PC-3 (cell line): ENCODE data around the gene RPL10A. TPM values are rescaled to one million over a fixed set of nuclear protein-coding genes. Genes with fewer than 3 reads are reported as not detected.

ENCODE experiments used
- ATAC-seq: fragments of 200-7000 bp; cut with Tn5 transposase; 2 replicates; pipeline ENCODE4 v1.9.1; 2020; ENCODE audit warnings: mild to moderate bottlenecking, moderate library complexity
- BruUV-seq: library from RNA; stranded (reverse); fragments of 400-500 nt; replicated peaks from 2 replicates; lab custom pipeline; 2021; lab: Mats Ljungman, UMichigan
- CTCF ChIA-PET: fragments of 300-600 bp; sonication (Branson Sonifier 250); formaldehyde crosslinking; loops from one replicate; lab custom pipeline; 2022; ENCODE audit warnings: antibody characterized with exemption; lab: Charles Lee
- POLR2A ChIA-PET: fragments of 300-600 bp; sonication (Branson Sonifier 250); formaldehyde crosslinking; loops from one replicate; lab custom pipeline; 2022; ENCODE audit warnings: antibody characterized with exemption; ENCODE audit not compliant: unreplicated experiment; lab: Charles Lee
- DNase-seq: peaks from one replicate; pipeline ENCODE4 v3.0.0-alpha.2; 2015
- H2AFZ ChIP-seq: fragments of 300-600 bp; sonication (generic); 2 replicates; pipeline ENCODE4 v1.6.0; 2016; ENCODE audit warnings: antibody characterized with exemption, low read length
- H3F3A ChIP-seq: fragments of 300-600 bp; sonication (generic); one replicate; pipeline ENCODE4 v1.6.0; 2017; ENCODE audit warnings: antibody characterized with exemption, low read length, control low read depth, mild to moderate bottlenecking; ENCODE audit not compliant: unreplicated experiment
- H3K27ac ChIP-seq: fragments of 300-600 bp; sonication (generic); 2 replicates; pipeline ENCODE4 v1.5.1; 2016; ENCODE audit warnings: mild to moderate bottlenecking, low read length
- H3K27me3 ChIP-seq: fragments of 300-600 bp; sonication (generic); 2 replicates; pipeline ENCODE4 v1.6.1; 2016; ENCODE audit warnings: low read length, mixed read lengths
- H3K36me3 ChIP-seq: fragments of 300-600 bp; sonication (generic); 2 replicates; pipeline ENCODE4 v1.6.1; 2016; ENCODE audit warnings: low read depth, mixed run types, low read length, mixed read lengths
- H3K4me1 ChIP-seq: fragments of 300-600 bp; sonication (generic); 2 replicates; pipeline ENCODE4 v1.5.1; 2016; ENCODE audit warnings: low read length; ENCODE audit not compliant: insufficient read depth
- H3K4me2 ChIP-seq: fragments of 300-600 bp; sonication (generic); 2 replicates; pipeline ENCODE4 v1.6.0; 2016; ENCODE audit warnings: low read length
- H3K4me3 ChIP-seq: fragments of 300-600 bp; sonication (generic); 2 replicates; pipeline ENCODE4 v1.5.1; 2016; ENCODE audit warnings: mild to moderate bottlenecking, low read length, mixed read lengths
- H3K79me2 ChIP-seq: fragments of 300-600 bp; sonication (generic); 2 replicates; pipeline ENCODE4 v1.6.1; 2017; ENCODE audit warnings: low read length, mixed read lengths
- H3K9ac ChIP-seq: fragments of 300-600 bp; sonication (generic); 2 replicates; pipeline ENCODE4 v1.6.0; 2016; ENCODE audit warnings: mild to moderate bottlenecking, low read length
- H3K9me2 ChIP-seq: fragments of 300-600 bp; sonication (generic); replicated peaks from 2 replicates; pipeline ENCODE4 v1.6.1; 2016; ENCODE audit warnings: mixed run types, low read length, mixed read lengths
- H3K9me3 ChIP-seq: fragments of 300-600 bp; sonication (generic); 2 replicates; pipeline ENCODE4 v1.6.1; 2016; ENCODE audit warnings: low read length, mixed read lengths
- H4K20me1 ChIP-seq: fragments of 300-600 bp; sonication (generic); 2 replicates; pipeline ENCODE4 v1.6.1; 2016; ENCODE audit warnings: low read length, mixed read lengths
- EZH2 ChIP-seq: fragments of 300-600 bp; sonication (generic); IDR thresholded peaks from one replicate; pipeline ENCODE4 v1.6.1; 2017; ENCODE audit warnings: antibody characterized with exemption, mild to moderate bottlenecking, low read length; ENCODE audit not compliant: unreplicated experiment
- EZH2phosphoT487 ChIP-seq: fragments of 300-600 bp; sonication (generic); IDR thresholded peaks from 2 replicates; pipeline ENCODE4 v1.6.1; 2018; ENCODE audit warnings: mild to moderate bottlenecking, antibody characterized with exemption, low read length, borderline replicate concordance
- intact Hi-C: fragments of 100-400 bp; cut with micrococcal nuclease; formaldehyde crosslinking; loops from 2 replicates; pipeline ENCODE4 v1.9.0; 2023
- total RNA-seq: library from RNA; depleted of rRNA; stranded (reverse); fragments of >200 nt; gene quantifications from 2 replicates; pipeline ENCODE4 v1.2.3, GENCODE V29; 2014
- TF ChIP-seq, protein P1 (sequence below): fragments of 300-600 bp; sonication (generic); conservative IDR thresholded peaks from 2 replicates; pipeline ENCODE4 v1.5.1; 2017; ENCODE audit warnings: antibody characterized with exemption, low read depth, mild to moderate bottlenecking, low read length

The RPL10A gene
- total RNA-seq, 1 experiment from 2014 or later, result 1,509 TPM

DNA sequence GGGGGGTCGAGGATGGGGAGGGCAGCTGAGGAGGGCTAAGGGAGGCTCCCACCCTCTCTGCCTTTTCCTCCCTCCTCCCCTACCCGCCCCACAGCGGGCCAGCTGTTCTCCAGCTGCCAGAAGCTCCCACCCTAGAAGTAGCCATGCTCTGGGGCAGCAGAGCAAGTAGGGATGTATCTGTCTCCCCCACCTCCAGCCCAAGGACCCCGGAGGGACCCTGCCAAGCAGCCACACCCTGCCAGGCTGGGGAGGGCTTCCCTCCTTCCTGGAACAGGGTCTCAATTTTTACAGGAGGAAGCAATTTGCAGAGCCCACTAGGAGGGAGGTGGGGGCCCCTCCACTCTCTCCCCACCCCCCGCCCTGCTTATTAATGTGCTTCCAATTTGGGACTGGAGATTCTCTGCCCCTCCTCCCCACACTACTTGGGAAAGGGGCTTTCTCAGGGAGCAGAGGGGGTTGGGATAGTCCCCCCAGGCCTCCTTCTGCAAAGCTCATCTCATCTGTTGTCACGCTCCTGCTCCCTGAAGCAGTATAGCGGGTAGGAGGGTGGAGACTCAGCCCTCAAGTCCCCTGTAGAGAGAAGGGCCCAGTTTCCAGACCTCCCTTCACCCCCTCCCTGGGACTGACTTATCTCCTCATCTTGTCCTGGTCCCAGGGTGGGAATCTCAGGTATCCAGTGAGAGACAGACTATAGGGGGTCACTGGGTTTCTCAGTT lies 24.2 kb downstream of the RPL10A start:
- POLR2A ChIA-PET, result interaction anchor here (0.5 kb wide), 1 partner anchor 1026 kb away, joined by 3 read pairs; no protein-coding TSS in a partner anchor
- H3K9me2 ChIP-seq, result no peaks in the 10 kb centered on the region
- H4K20me1 ChIP-seq, result no peaks in the 10 kb centered on the region; the same call in 1 of the 2 replicates
- H3K9ac ChIP-seq, result no peak overlapping the region
- no peak overlapping the region for H3K4me3 ChIP-seq
- no peak for TF ChIP-seq EZH2
- no peak for TF ChIP-seq EZH2phosphoT487
- TF ChIP-seq, protein P1, sequence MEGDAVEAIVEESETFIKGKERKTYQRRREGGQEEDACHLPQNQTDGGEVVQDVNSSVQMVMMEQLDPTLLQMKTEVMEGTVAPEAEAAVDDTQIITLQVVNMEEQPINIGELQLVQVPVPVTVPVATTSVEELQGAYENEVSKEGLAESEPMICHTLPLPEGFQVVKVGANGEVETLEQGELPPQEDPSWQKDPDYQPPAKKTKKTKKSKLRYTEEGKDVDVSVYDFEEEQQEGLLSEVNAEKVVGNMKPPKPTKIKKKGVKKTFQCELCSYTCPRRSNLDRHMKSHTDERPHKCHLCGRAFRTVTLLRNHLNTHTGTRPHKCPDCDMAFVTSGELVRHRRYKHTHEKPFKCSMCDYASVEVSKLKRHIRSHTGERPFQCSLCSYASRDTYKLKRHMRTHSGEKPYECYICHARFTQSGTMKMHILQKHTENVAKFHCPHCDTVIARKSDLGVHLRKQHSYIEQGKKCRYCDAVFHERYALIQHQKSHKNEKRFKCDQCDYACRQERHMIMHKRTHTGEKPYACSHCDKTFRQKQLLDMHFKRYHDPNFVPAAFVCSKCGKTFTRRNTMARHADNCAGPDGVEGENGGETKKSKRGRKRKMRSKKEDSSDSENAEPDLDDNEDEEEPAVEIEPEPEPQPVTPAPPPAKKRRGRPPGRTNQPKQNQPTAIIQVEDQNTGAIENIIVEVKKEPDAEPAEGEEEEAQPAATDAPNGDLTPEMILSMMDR, result no peak
- H2AFZ ChIP-seq, result no peak overlapping the region
- intact Hi-C loops, result no loop called here
- no peak overlapping the region for H3K4me2 ChIP-seq
- H3K79me2 ChIP-seq, result peaks cover 44% of the 10 kb centered on the region
- no peak overlapping the region for H3K27ac ChIP-seq
- BruUV-seq, result no TSS peak
- no peaks in the 10 kb centered on the region for H3F3A ChIP-seq
- no peak for ATAC-seq
- H3K27me3 ChIP-seq, result no peaks in the 10 kb centered on the region
- DNase-seq, result no peak
- CTCF ChIA-PET, result interaction anchor here (0.5 kb wide), 1 partner anchor 30 kb away, joined by 3 read pairs; no protein-coding TSS in a partner anchor
- H3K36me3 ChIP-seq, result no peaks in the 10 kb centered on the region
- no peaks in the 10 kb centered on the region for H3K9me3 ChIP-seq
- peaks cover 36% of the 10 kb centered on the region for H3K4me1 ChIP-seq

GRCh38 chr6:35492974-35493284 lies 24.7 kb downstream of the RPL10A start:
- no TSS peak for BruUV-seq
- ChIA-PET CTCF (no interaction called here), POLR2A (no interaction called here)
- H3K4me2 ChIP-seq, result no peak overlapping the region
- H3K36me3 ChIP-seq, result no peaks in the 10 kb centered on the region
- no peak for DNase-seq
- peaks cover 44% of the 10 kb centered on the region for H3K79me2 ChIP-seq
- H4K20me1 ChIP-seq, result no peaks in the 10 kb centered on the region; the same call in 1 of the 2 replicates
- H2AFZ ChIP-seq, result no peak overlapping the region
- H3K9me2 ChIP-seq, result no peaks in the 10 kb centered on the region
- no peaks in the 10 kb centered on the region for H3F3A ChIP-seq
- intact Hi-C loops, result no loop called here
- H3K4me1 ChIP-seq, result peaks cover 36% of the 10 kb centered on the region
- H3K27me3 ChIP-seq, result no peaks in the 10 kb centered on the region
- H3K27ac ChIP-seq, result no peak overlapping the region
- no peak overlapping the region for H3K4me3 ChIP-seq
- H3K9me3 ChIP-seq, result no peaks in the 10 kb centered on the region
- no peak overlapping the region for H3K9ac ChIP-seq
- no peak for TF ChIP-seq EZH2phosphoT487
- TF ChIP-seq, protein P1, result no peak
- no peak for TF ChIP-seq EZH2
- no peak for ATAC-seq

GRCh38 chr6:35493307-35493983 lies 25.2 kb downstream of the RPL10A start:
- no peak for ATAC-seq
- Histone ChIP-seq H3K36me3 (no peaks in the 10 kb centered on the region), H3K9me3 (no peaks in the 10 kb centered on the region), H4K20me1 (no peaks in the 10 kb centered on the region; the same call in 1 of the 2 replicates), H3K4me3 (no peak overlapping the region), H3K9me2 (no peaks in the 10 kb centered on the region), H3K4me1 (peaks cover 33% of the 10 kb centered on the region), H2AFZ (no peak overlapping the region), H3K27me3 (no peaks in the 10 kb centered on the region), H3K9ac (no peak overlapping the region), H3K27ac (no peak overlapping the region), H3K4me2 (no peak overlapping the region), H3K79me2 (peaks cover 44% of the 10 kb centered on the region), H3F3A (no peaks in the 10 kb centered on the region)
- BruUV-seq, result no TSS peak
- TF ChIP-seq, protein P1, result no peak
- TF ChIP-seq EZH2phosphoT487 (no peak), EZH2 (no peak)
- POLR2A ChIA-PET, result no interaction called here
- intact Hi-C loops, result no loop called here
- CTCF ChIA-PET, result no interaction called here
- no peak for DNase-seq
